ENCODE results near the gene PRXL2B.

Gene PRXL2B, protein sequence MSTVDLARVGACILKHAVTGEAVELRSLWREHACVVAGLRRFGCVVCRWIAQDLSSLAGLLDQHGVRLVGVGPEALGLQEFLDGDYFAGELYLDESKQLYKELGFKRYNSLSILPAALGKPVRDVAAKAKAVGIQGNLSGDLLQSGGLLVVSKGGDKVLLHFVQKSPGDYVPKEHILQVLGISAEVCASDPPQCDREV

DNA sequence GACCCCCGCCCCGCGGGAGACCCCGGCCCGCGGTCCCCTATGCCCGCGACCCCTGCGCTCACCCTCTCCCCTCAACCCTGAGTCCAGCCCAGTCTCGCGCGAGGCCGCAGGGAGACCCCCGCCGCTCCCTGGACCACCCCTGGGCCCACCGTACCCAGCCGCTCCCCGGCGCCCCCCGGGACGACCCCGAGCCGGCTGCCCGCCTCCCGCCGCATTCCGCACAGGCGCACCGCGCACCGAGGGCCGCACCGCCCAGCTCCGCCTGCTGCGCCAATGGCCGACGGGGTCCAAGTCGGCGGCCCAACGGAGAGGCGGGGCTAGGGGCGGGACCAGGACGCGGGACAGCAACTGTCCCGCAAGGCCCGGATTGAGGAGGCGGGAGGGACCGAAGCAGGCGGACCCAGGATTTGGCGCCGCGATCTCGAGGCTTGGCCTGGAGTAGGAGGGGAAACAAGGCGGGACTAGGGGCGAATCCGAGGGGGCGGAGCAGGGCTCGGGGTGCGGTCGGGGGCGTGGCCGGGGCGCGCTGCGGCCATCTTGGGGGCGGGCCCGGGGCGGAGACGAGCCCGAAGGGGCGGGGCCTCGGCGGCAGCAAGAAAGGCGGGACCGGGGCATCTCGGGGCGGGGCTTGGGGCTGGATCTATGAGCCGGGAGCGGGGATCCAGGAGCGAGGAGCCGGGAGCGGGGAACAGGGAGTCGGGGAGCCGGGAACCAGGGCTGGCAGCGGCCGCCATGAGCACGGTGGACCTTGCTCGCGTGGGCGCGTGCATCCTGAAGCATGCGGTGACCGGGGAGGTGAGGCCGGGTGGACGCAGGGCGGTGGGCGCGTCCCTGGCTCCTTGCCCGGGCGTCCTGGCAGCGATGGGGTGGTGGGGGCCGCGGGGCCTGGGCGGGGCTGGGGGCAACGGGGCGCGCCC, at the start of gene PRXL2B:
Gene PRXL2B, plus strand, starts transcription at position 624 of the 917 bp plus-strand sequence. Its CDS starts 109 bp downstream, at position 733.
- H3K4me3 ChIP-seq (ENCODE audit: low read depth, low read length) = peak within 1 kb of the TSS; percentile 79
- no peaks in the 10 kb centered on the region for H3K27me3 ChIP-seq (replicated peaks)
- H3K27ac ChIP-seq = peak within 1 kb of the TSS; percentile 53
- no peak for TF ChIP-seq CTCF (IDR thresholded peaks at IDR 0.05; ENCODE audit: low read depth, low read length, missing control alignments)
- H3K36me3 ChIP-seq (replicated peaks) = no peaks in the 10 kb centered on the region
- in situ Hi-C loops (cut with HindIII; ENCODE audit: low pct_ligation_motif_present, low sequenced_read_pairs) = no loop called here
- DNase-seq = peak; percentile 99

GRCh38 chr1:2537784-2538115, 48.8 kb upstream of the PRXL2B start:
- Histone ChIP-seq H3K27ac (no peak overlapping the region), H3K27me3 (replicated peaks) (no peaks in the 10 kb centered on the region), H3K4me3 (ENCODE audit: low read depth, low read length) (no peak overlapping the region), H3K36me3 (replicated peaks) (no peaks in the 10 kb centered on the region)
- DNase-seq = no peak
- in situ Hi-C loops (cut with HindIII; ENCODE audit: low pct_ligation_motif_present, low sequenced_read_pairs) = no loop called here
- TF ChIP-seq CTCF (IDR thresholded peaks at IDR 0.05; ENCODE audit: low read depth, low read length, missing control alignments) = no peak

GRCh38 chr1:2538376-2538775, 48.2 kb upstream of the PRXL2B start:
- no peak overlapping the region for H3K4me3 ChIP-seq (ENCODE audit: low read depth, low read length)
- in situ Hi-C loops (cut with HindIII; ENCODE audit: low pct_ligation_motif_present, low sequenced_read_pairs) = no loop called here
- TF ChIP-seq CTCF (IDR thresholded peaks at IDR 0.05; ENCODE audit: low read depth, low read length, missing control alignments) = no peak
- H3K36me3 ChIP-seq (replicated peaks) = no peaks in the 10 kb centered on the region
- H3K27me3 ChIP-seq (replicated peaks) = no peaks in the 10 kb centered on the region
- DNase-seq = no peak
- H3K27ac ChIP-seq = no peak overlapping the region

DNA sequence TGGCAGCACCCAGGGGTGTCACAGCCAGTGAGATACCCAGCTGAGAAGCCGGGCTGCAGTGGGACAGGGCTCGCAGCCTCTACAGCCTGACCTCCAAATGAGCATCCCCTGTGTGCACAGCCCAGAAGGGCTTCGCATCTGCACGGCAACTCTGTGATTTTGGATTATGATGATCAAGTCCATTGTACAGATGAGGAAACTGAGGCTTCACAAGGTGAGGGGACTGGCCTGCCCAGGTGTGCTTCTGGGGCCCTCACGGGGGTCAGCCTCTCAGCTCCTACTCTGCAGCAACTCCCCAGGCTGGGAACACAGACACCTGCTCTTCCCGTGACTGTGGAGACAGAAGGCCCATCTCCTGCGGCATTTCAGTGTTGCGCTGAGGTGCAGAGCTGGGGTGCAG, 47.7 kb upstream of the PRXL2B start:
- Histone ChIP-seq H3K27me3 (replicated peaks) (no peaks in the 10 kb centered on the region), H3K27ac (no peak overlapping the region), H3K36me3 (replicated peaks) (no peaks in the 10 kb centered on the region), H3K4me3 (ENCODE audit: low read depth, low read length) (no peak overlapping the region)
- in situ Hi-C loops (cut with HindIII; ENCODE audit: low pct_ligation_motif_present, low sequenced_read_pairs) = no loop called here
- no peak for TF ChIP-seq CTCF (IDR thresholded peaks at IDR 0.05; ENCODE audit: low read depth, low read length, missing control alignments)
- no peak for DNase-seq

DNA sequence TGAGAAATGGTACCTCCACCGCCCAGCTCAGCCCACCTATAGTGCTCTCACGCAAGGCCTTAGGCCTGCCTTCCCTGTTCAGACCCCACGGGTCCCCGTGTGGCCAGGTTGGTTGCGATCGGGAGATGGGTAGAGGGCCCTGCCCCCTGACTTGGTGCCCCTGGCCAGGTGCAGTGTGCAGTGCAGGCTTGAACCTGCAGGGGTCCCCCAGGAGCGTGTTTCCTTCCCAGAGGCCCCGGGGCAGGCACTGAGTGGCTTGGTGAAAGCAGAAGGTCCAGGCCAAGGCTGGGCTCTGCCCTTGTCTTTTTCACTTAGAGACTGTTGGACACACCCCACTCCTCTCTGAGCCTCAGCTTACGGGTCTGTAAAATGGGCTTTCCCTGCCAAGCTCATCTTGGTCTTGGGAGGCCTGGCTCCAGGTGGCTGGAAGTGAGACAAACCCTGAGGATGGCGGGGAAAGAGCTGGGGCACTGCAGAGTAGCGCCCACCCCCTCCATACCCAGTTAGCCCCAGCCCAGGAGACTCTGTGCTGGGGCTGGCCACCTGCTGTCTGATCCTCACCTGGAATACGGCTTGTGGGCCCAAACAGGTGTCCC, 47.2 kb upstream of the PRXL2B start:
- no peaks in the 10 kb centered on the region for H3K36me3 ChIP-seq (replicated peaks)
- H3K27ac ChIP-seq = no peak overlapping the region
- in situ Hi-C loops (cut with HindIII; ENCODE audit: low pct_ligation_motif_present, low sequenced_read_pairs) = no loop called here
- peak; percentile 54 for TF ChIP-seq CTCF (IDR thresholded peaks at IDR 0.05; ENCODE audit: low read depth, low read length, missing control alignments)
- no peak for DNase-seq
- no peak overlapping the region for H3K4me3 ChIP-seq (ENCODE audit: low read depth, low read length)
- H3K27me3 ChIP-seq (replicated peaks) = no peaks in the 10 kb centered on the region
